Peyer's patch (tissue), 4 donors: ENCODE data around the gene SPATA9.
"Not testable (repeated sequence)": the region's sequence is repeated elsewhere in the genome, so short reads cannot be mapped to it uniquely, and the experiment has no call there.

Source experiments
- CTCF ChIP-seq, 6 experiments: fragments of 450-650 bp in 4 of 6; fragments of 200-600 bp in 2 of 6; sonication (generic) in 1 of 6; IDR thresholded peaks; one replicate each; pipeline ENCODE4 v1.5.1; 2017 to 2019; ENCODE audit warnings: antibody characterized with exemption in 6 of 6, mild to moderate bottlenecking in 3 of 6, moderate library complexity in 1 of 6
- POLR2A ChIP-seq, 2 donors: fragments of 450-650 bp; IDR thresholded peaks; one replicate each; pipeline ENCODE4 v1.5.1; 2017; ENCODE audit warnings: antibody characterized with exemption in 2 of 2, mild to moderate bottlenecking in 2 of 2, moderate library complexity in 2 of 2

DNA sequence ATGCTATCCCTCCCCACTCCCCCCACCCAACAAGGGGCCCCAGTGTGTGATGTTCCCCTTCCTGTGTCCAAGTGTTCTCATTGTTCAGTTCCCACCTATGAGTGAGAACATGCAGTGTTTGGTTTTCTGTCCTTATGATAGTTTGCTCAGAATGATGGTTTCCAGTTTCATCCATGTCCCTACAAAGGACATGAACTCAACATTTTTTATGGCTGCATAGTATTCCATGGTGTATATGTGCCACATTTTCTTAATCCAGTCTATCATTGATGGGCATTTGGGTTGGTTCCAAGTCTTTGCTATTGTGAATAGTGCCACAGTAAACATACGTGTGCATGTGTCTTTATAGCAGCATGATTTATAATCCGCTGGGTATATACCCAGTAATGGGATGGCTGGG, 49.8 kb downstream of the SPATA9 start:
- TF ChIP-seq CTCF, POLR2A (IDR thresholded peaks at IDR 0.05): not testable (repeated sequence)
